ENCODE results near the gene SH2D7. TPM values are rescaled to one million over a fixed set of nuclear protein-coding genes. Genes with fewer than 3 reads are reported as not detected.
A peak's percentile ranks its signal among the peaks of the same experiment; 100 is the strongest.

SH2D7 gene
- total and polyA plus RNA-seq, 3 donors from 2014 or later = 1.5 to 5.0 (median 2.2) TPM

GRCh38 chr15:78130466-78131294, 38.3 kb downstream of the SH2D7 start:
- peak overlapping the region; percentile 70 to 88 for H3K4me3 ChIP-seq
- peaks cover 10% of the 10 kb centered on the region for H3K4me1 ChIP-seq
- DNase-seq = peak; percentile 21
- WGBS, 2 donors = 16 to 36% methylated on average over 17 to 37 of the region's 51 CpGs
- no peak for TF ChIP-seq POLR2A (IDR thresholded peaks at IDR 0.05)
- no peak for TF ChIP-seq CTCF (IDR thresholded peaks at IDR 0.05)
- no peaks in the 10 kb centered on the region for H3K9me3 ChIP-seq
- H3K27ac ChIP-seq = peak overlapping the region in 1 of 2 donors; percentile 68
- H3K27me3 ChIP-seq = no peaks in the 10 kb centered on the region
- intact Hi-C loops (cut with DNase I; ENCODE audit: low total_unique reads) = no loop called here
- H3K36me3 ChIP-seq (ENCODE audit: low read depth, missing control alignments) = no peaks in the 10 kb centered on the region

- Histone ChIP-seq H3K9me3 (no peaks in the 10 kb centered on the region), H3K4me1 (peaks cover 10% of the 10 kb centered on the region), H3K36me3 (ENCODE audit: low read depth, missing control alignments) (no peaks in the 10 kb centered on the region), H3K4me3 (peak within 1 kb of the TSS; percentile 70 to 88), H3K27me3 (no peaks in the 10 kb centered on the region), H3K27ac (peak within 1 kb of the TSS; percentile 68 to 84)
- DNase-seq = peak; percentile 68
- TF ChIP-seq POLR2A (IDR thresholded peaks at IDR 0.05) (no peak), CTCF (IDR thresholded peaks at IDR 0.05) (peak; percentile 75 to 81 (median 81))
- intact Hi-C loops (cut with DNase I; ENCODE audit: low total_unique reads) = no loop called here
- WGBS, 2 donors = 1% methylated on average over 23 to 36 of the region's 79 CpGs
Measured at GRCh38 chr15:78131295-78132061, 39.1 kb downstream of the SH2D7 start, which contains the start of gene CIB2. TSS of gene CIB2 (minus strand) at chr15:78131445. CDS start at chr15:78131215, 230 bp downstream.

- no peak overlapping the region for H3K27ac ChIP-seq
- H3K4me1 ChIP-seq = peaks cover 10% of the 10 kb centered on the region
- no peaks in the 10 kb centered on the region for H3K9me3 ChIP-seq
- no peak overlapping the region for H3K4me3 ChIP-seq
- no peak for TF ChIP-seq CTCF (IDR thresholded peaks at IDR 0.05)
- no peak for TF ChIP-seq POLR2A (IDR thresholded peaks at IDR 0.05)
- DNase-seq = no peak
- H3K36me3 ChIP-seq (ENCODE audit: low read depth, missing control alignments) = no peaks in the 10 kb centered on the region
- intact Hi-C loops (cut with DNase I; ENCODE audit: low total_unique reads) = no loop called here
- H3K27me3 ChIP-seq = no peaks in the 10 kb centered on the region
- WGBS, 2 donors = 96 to 100% methylated on average over 2 of the region's 2 CpGs
Measured at GRCh38 chr15:78133801-78134200, 41.4 kb downstream of the SH2D7 start.

- Histone ChIP-seq H3K9me3 (no peaks in the 10 kb centered on the region), H3K4me3 (no peak overlapping the region), H3K4me1 (no peaks in the 10 kb centered on the region), H3K27ac (no peak overlapping the region), H3K36me3 (ENCODE audit: low read depth, missing control alignments) (no peaks in the 10 kb centered on the region), H3K27me3 (no peaks in the 10 kb centered on the region)
- no peak for DNase-seq
- WGBS, 2 donors = 95 to 98% methylated on average over 5 of the region's 5 CpGs
- TF ChIP-seq CTCF (IDR thresholded peaks at IDR 0.05) (no peak), POLR2A (IDR thresholded peaks at IDR 0.05) (no peak)
- intact Hi-C loops (cut with DNase I; ENCODE audit: low total_unique reads) = no loop called here
Measured at GRCh38 chr15:78139578-78139977, 47.2 kb downstream of the SH2D7 start.
